GF-D8 (cell line): ENCODE data around the gene SYPL1.
"Not testable (repeated sequence)": the region's sequence is repeated elsewhere in the genome, so short reads cannot be mapped to it uniquely, and the experiment has no call there.

Source experiments
- DNase-seq: peaks from one replicate; lab custom pipeline; 2025; lab: John Stamatoyannopoulos, UW

Gene SYPL1

DNA sequence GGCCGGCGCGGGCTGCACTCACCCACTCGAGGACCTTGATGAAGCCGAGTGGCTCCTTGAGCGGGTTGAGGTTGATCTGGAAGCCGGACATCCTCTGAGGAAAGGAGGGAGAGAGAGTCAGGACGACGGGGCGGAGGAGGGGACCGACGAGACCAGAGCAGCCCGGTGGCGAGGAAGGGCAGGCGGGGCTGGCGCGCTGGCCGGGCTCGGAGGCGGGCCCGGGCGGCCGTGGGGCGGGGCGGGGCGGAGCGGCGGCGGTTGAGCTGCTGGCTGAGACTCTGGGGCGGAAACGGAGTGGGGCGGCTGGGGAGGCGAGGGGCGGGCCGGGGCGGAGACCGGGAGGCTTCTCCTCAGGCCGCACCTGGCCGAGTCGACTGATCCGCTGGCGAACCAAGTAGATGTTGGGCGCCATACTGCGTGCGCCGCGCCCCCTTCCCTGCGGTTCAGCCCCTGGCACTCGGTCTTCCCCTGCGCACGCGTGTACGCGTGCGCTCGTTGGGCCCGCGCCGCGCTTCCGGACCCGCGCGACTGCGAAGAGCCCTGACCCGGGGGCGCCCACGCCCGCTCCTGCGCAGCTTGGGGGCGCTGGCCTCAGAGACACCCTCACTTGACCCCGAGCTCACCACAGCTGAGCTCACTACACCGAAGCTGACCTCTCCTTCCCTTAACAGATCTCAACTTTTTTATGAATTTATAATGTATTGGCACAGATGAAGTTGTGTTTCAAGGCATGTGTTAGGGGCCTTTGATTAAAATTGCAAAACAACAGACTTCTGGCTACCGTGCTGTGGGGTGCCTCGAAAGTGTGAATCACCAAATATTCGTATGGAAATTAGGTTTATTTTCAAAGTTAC lies at the start of gene SYPL1:
SYPL1 (minus strand) TSS at position 195 of the 854 bp plus-strand sequence; CDS start at position 91, 104 bp downstream.
- DNase-seq, result peak; percentile 86

DNA sequence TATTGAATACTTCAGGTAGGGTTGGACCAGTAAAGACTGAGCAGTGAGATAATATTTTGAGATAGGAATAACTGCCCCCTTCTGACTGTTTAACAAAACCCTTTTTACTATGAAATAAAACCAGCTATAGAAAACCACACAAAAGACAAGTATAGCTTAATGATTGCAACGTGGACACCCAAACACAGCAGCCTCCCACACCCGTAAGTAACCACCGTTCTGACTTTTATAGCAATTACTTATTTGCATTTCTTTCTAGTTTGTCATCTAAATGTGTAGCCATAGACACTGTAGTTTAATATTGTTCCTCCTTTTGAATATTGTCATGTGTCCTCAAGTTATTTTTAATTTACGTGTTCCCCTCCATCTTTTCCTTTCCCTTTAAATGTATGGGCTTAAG lies 42.9 kb upstream of the SYPL1 start:
- no peak for DNase-seq

DNA sequence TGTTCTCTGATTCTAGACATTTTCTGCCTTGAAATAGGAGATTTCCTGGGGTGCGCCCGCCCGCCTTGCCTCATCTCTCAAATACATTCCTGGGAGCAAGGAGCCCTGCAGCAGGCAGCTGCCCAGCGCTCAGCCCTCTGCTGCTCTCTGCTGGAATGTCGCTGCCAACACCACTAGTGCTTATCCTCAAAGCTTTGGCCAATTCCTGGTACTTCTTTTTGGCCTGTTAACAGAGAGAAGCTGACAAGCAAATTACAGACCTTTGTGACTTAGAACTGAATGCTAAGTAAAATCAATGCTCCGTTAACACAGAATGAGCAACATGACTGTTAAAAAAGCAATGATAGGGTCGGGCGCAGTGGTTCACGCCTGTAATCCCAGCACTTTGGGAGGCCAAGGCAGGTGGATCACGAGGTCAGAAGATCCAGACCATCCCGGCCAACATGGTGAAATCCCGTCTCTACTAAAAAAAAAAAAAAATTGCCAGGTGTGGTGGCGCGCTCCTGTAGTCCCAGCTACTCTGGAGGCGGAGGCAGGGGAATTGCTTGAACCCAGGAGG lies 41.9 kb upstream of the SYPL1 start:
- peak; percentile 27 for DNase-seq

DNA sequence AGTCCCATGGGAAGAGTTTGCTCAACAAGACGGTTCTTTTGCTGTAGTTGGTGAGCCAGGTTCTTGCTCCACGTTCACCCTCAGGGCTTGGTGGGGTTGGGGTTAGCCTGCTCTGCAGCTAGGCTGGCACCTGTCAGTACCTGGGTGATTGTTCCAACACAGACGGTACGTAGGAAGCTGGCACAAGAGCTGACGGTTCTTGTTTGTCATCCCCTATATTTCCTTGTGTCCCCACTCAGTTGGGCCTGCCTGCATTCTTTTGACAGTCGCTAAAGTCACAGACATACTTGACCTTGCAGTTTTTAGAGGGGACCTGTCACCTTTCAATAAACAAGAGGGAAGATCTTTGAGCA lies 40.2 kb upstream of the SYPL1 start:
- DNase-seq, result no peak

DNA sequence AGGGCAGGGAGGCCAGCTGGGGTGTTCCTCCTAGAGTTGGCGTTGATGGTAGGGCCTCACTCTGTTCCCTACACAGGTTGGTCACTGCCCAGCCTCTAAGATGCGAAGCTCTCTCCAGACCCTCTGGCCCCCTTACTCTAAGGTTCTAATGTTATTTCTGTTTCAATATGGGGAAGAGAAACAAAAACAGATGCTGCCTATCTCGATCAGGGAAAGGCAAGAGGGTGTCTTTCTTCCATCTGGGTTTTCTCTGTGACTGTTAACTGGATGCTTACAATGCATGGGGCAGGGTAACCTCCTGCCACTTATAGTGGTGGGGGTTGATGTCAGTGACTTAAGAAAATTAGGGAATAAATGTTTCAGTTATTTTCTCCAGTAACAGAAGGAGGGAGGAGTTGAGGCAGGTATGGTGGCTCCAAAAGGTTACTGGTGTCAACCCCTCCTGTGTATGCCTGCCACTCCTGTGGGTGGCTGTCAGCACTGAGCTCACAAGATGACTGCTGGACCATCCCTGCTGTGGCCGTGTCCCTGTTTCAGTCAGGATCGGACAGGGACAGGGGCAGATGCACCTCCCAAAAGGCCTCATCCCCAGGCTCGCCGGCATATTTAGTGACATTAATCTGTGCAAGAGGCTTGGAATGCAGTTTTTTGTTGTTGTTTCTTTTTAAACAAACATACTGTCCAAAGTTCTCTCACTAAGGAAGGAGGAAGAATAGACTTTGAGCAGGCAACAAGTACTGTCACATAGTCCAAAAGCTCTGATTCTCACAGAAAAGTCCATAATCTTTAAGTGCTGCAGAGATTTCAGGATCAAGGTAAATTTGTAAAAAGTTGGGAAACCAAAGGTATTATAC lies 39.6 kb upstream of the SYPL1 start:
- DNase-seq, result no peak

- DNase-seq, result no peak
Observed at GRCh38 chr7:106143711-106144337, 31.7 kb upstream of the SYPL1 start.

GRCh38 chr7:106142136-106142535 lies 30.0 kb upstream of the SYPL1 start:
- no peak for DNase-seq

DNA sequence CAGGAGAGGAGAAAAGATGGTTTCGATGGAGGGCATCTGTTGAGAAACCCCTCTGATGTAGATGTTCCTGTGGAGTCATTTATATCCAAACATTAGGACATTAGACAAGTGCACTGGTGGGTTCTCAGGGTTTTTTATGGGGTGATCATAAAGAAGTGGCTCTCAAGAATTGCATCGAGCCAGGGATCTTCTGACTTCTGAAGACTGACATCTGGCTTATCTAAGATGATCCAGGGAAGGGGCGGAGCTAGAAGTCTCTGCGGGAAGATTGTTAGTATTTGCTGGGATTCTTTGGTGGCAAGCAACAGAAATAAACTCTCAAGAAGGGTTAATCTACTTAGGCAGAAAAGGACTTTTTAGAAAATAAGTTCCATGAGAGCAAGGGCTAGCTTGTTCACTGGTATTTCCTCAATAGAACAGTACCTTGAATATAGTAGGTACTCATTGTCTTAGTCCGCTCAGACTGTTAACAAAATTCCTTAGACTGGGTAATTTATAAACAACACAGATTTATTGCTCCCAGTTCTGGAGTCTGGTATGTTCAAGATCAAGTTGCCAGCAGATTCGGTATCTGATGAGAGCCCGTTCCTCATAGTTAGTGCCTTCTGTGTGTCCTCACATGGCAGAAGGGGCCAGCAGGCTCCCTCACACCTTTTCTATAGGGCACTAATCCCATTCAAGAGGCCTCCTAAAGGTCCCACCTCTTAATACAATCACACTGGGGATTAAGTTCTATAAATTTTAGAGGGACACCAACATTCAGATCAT lies 28.5 kb upstream of the SYPL1 start:
- no peak for DNase-seq

DNA sequence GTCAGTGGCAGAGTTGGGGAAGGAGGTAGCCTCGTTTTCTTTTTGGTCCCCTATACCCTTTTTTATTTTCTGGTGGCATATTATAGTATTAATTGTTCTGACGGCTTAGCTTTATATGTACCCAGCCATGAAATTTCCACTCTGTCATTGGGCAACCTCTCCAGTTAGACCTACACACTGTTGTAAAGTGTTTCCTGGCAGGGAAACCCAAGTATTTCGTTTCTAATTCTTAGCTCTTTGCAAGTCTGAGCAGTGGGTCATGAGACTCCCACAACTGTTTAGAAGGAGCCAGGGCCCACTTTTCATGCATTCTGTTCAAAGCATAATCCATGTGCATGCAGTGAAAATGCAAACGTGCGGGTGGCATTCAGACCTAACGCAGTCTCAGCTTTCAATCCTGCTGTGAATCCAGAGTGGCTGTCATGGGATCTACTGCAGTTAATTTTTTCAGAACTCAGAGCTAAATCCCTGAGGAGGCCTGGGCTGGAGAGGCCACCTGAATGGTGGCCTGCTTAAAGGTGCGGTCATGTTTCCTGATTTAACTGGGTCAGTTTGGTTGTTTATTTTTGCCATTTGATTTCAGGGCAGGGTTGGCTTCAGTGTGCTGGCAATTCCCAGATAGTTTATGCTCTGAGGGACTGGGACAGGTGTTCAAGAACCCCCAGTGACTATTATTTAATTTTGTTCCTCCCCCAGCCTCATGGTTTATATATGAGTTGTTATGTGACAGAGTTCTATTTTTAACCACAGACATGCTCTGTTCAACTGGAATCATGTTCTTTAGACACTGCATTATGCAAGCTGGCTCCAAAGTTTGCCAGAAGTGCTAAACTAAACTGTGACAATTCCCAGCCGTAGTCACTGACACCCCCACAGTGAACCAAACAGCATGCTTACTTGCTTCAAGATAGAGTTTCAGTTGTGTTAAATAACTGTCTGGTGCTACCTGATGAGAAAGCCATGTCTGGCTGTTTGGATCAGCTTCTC lies 27.4 kb upstream of the SYPL1 start:
- DNase-seq, result no peak

GRCh38 chr7:106138776-106139175 lies 26.7 kb upstream of the SYPL1 start:
- no peak for DNase-seq

DNA sequence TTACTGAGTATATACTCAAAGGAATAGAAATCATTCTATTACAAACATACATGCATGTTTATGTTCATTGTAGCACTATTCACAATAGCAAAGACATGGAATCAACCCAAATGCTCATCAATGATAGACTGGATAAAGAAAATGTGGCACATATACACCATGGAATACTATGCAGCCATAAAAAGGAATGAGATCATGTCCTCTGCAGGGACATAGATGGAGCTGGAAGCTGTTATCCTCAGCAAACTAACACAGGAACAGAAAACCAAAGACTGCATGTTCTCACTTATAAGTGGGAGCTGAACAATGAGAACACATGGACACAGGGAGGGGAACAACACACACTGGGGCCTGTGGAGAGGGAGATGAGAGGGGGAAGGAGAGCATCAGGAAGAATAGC lies 26.1 kb upstream of the SYPL1 start:
- not testable (repeated sequence) for DNase-seq

- DNase-seq, result no peak
Observed at GRCh38 chr7:106134241-106134640, 22.1 kb upstream of the SYPL1 start.

GRCh38 chr7:106129291-106129690 lies 17.2 kb upstream of the SYPL1 start:
- DNase-seq, result no peak

DNA sequence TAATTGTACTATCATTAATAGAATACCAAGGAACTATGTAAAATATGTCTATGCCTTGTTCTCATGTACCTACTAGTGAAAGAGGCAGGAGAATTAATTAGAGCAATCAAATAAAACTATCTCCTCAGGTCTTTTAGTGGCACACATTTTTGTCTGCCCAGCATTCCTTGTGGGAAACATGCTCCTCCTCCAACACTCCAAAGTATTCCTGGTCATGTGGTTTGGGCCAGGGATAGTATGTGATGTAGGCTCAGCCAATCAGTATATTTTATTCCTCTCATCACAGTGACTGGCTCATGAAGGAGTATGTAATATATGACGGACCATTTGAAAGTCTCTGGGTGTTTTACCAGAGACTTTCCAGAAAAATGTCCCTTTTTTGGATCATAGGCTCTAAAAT lies 16.7 kb upstream of the SYPL1 start:
- no peak for DNase-seq

DNA sequence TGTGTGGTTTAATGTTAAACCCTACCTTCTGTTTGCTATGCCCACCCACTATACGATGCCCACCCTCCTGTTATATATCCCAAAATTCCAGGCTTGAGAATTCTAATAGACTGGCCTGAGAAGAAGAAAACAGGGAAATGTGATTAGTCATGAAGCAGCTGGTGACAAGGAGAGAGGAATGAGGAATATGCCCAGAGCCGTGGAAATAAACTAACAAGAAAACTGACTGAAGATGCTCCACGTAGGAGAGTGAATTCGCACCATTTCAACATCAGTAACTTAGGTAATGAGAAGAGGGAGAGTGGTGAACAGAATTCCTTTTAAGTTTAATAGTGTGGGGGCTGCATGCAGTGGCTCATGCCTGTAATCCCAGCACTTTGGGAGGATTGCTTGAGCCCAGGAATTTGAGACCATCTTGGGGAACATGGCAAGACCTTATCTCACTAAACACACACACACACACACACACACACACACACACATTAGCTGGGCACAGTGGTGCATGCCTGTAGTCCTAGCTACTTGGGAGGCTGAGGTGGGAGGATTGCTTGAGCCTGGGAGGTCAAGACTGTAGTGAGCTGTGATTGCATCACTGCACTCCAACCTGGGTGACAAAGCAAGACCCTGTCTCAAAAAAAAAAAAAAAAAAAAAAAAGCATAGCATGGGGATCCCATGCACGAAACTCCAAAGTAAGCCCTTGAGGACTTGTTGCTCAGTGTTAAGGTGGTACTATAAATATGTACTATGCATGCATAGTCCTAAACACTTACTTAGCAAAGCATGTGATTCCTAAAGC lies 16.1 kb upstream of the SYPL1 start:
- DNase-seq, result no peak

- no peak for DNase-seq
Observed at GRCh38 chr7:106126170-106126938, 14.2 kb upstream of the SYPL1 start.

DNA sequence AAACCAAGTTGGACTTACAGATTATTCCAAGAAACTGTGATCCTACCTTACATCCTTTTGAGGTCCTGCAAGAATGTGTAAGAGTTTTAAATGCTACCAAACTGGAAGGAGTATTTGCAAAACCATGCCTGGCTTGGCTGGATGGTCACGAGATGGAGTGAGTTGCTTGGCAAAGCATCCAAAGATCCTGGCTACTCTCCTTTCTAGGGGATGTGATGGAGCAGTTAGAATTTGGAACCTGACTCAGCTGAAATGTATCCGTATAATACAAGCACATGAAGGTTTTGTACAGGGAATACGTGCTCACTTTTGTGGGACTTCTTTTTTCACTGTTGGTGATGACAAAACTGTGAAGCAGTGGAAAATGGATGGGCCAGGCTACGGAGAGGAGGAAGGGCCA lies 13.3 kb upstream of the SYPL1 start:
- DNase-seq, result no peak

- no peak for DNase-seq
Observed at GRCh38 chr7:106124186-106124585, 12.1 kb upstream of the SYPL1 start.

DNA sequence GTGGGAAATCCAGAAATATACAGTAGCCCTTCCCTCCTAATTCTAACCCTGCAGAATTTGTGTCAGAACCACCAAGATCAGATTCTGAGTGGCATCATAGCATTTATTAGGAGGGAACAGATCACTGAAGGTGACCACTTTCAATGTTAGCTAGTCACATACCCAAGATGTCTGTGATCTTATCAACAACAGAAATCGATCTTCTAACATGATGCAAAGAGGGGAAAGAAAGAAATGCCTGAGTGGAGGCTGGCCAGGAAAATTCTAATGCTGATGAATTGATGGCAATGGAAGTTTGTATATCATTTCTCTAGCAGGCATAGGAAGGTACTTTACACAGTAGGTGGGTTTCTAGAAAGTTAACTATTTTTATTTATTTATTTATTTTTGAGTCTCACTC lies 10.6 kb upstream of the SYPL1 start:
- no peak for DNase-seq
